RWPE1 (cell line): Measurements from ENCODE around the gene TM4SF1.

ENCODE experiments used
- CTCF ChIA-PET: fragments of 350-600 bp; sonication (Branson Sonifier 250); formaldehyde crosslinking; extraction: SDS; loops from one replicate; lab custom pipeline; 2021; lab: Yijun Ruan, JAX
- POLR2A ChIA-PET: fragments of 400-600 bp; formaldehyde crosslinking; extraction: SDS; loops from one replicate; lab custom pipeline; 2020; ENCODE audit warnings: antibody characterized with exemption; ENCODE audit not compliant: low non-redundant PET; lab: Yijun Ruan, JAX
- DNase-seq: peaks from one replicate; pipeline ENCODE4 v3.0.0; 2012; ENCODE audit warnings: low spot score
- H3K27ac ChIP-seq: fragments of 450-650 bp; 2 replicates; pipeline ENCODE4 v1.5.1; 2017
- TF ChIP-seq, protein P1 (sequence below): fragments of 450-650 bp; conservative IDR thresholded peaks from 2 replicates; pipeline ENCODE4 v1.5.1; 2017; ENCODE audit warnings: low read depth, mild to moderate bottlenecking

The TM4SF1 gene, protein sequence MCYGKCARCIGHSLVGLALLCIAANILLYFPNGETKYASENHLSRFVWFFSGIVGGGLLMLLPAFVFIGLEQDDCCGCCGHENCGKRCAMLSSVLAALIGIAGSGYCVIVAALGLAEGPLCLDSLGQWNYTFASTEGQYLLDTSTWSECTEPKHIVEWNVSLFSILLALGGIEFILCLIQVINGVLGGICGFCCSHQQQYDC

DNA sequence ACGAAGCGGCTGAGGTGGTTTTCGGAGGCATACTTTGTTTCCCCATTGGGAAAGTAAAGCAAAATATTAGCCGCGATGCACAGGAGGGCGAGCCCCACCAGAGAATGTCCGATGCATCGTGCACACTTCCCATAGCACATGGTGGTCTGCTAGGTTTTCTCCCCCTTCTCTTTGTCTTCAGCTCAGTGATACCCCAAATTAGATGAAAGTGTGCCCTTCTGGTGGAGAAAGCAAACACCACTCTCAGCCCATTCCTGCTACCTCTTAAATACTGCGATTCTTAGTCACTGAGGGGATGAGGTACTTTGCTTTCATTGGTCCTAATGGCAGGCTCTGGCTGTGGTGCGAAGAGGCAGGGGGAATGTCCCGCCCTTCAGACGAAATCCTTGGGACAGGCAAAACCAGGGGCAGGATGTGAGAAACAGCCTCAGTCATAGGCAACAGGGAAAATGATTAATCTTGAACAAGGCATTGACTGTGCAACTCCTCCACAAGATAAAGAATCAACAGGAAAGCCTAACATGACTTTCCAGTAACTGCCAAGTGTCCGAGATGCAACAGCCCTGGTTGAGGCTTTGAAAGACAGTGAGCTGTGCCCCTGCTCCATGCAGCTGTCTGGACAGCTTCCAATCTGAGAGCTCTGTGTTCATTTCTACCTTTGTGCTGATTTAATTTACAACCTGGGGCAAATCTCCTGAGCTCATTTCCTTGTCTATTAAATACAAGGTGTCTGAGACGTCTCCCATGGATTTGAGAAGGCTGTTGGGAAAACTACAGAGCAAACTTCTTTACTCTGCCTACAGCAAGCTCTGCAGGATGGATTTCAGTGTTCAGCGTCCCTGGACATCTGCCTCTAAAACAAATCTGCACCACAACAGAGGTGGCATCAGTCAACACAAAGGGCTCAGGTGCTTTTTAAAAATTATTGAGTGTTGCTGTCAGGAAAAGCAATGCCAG, at the start of gene TM4SF1:
TSS of gene TM4SF1 (minus strand) at position 242 of the 957 bp plus-strand sequence. CDS start at position 140, 102 bp downstream.
- CTCF ChIA-PET = interaction anchor here (0.6 kb wide), 1 partner anchor 46 kb away, joined by 3 read pairs; no protein-coding TSS in a partner anchor

DNA sequence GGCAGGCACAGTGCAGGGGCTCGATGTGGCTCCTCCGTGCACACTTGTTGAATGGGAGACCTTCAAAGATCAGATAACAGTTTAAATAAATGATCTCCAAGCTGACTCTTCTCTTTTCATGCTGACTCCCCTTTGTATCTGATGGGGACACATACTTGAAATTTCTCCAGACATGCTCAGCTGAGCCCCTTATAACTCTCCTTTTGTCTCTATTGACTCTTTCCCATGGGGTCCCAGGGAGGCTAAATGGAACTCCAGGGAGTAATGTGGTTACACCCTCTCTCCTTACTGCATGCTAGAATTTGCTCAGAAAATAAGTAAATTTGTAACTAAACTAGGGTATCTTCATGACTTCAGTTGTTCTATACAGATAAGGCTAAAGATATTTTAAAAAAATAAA, 48.9 kb upstream of the TM4SF1 start:
- ChIA-PET CTCF (no interaction called here), POLR2A (no interaction called here)
- no peak for DNase-seq
- H3K27ac ChIP-seq = no peak overlapping the region
- TF ChIP-seq, protein P1, sequence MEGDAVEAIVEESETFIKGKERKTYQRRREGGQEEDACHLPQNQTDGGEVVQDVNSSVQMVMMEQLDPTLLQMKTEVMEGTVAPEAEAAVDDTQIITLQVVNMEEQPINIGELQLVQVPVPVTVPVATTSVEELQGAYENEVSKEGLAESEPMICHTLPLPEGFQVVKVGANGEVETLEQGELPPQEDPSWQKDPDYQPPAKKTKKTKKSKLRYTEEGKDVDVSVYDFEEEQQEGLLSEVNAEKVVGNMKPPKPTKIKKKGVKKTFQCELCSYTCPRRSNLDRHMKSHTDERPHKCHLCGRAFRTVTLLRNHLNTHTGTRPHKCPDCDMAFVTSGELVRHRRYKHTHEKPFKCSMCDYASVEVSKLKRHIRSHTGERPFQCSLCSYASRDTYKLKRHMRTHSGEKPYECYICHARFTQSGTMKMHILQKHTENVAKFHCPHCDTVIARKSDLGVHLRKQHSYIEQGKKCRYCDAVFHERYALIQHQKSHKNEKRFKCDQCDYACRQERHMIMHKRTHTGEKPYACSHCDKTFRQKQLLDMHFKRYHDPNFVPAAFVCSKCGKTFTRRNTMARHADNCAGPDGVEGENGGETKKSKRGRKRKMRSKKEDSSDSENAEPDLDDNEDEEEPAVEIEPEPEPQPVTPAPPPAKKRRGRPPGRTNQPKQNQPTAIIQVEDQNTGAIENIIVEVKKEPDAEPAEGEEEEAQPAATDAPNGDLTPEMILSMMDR = no peak

More for the DNA sequence above, at the start of gene TM4SF1:
- TF ChIP-seq, protein P1 = no peak
- POLR2A ChIA-PET = no interaction called here
- H3K27ac ChIP-seq = peak within 1 kb of the TSS; percentile 90
- DNase-seq = peak; percentile 81

DNA sequence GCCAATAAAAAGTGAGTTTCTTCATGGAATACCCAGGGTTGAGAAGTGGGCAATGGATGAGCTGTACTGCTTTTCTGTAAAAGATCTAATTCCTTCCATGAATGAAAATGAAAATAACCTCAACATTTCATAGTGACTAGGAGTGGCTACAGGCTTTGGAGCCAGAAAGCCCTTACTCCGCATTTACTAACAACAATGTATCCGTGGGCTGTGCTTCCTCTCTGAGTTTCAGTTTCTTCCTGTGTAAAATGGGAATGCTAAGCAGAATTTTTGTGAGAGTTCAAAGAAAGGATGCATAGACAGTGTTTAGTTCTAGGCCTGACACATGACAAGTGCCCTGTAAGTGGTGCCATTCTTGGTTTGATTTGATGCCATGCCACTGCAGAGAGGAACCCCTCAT, 47.5 kb upstream of the TM4SF1 start:
- POLR2A ChIA-PET = no interaction called here
- CTCF ChIA-PET = no interaction called here
- no peak overlapping the region for H3K27ac ChIP-seq
- no peak for DNase-seq
- TF ChIP-seq, protein P1 = no peak

DNA sequence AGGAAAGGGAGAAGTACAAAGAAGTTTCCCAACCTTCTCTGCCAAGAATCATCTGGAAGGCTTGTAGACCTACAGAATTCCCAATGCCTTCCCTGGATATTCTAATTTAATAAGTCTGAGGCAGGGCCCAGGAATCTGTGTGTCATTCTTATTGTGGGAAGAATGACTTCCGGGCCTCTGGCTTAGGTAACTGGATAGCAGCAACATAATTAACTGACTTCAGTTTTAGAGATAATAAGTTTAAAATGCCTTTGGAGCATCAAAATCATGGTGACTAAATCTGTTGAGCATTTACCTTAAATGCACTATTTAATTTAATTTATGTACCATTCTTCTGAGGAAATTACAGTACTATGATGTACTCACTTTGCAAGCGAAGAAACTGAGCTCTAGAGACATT, 44.3 kb upstream of the TM4SF1 start:
- TF ChIP-seq, protein P1 = no peak
- DNase-seq = no peak
- CTCF ChIA-PET = interaction anchor here (0.7 kb wide), 1 partner anchor 300 kb away, joined by 3 read pairs; no protein-coding TSS in a partner anchor
- no peak overlapping the region for H3K27ac ChIP-seq
- POLR2A ChIA-PET = no interaction called here

DNA sequence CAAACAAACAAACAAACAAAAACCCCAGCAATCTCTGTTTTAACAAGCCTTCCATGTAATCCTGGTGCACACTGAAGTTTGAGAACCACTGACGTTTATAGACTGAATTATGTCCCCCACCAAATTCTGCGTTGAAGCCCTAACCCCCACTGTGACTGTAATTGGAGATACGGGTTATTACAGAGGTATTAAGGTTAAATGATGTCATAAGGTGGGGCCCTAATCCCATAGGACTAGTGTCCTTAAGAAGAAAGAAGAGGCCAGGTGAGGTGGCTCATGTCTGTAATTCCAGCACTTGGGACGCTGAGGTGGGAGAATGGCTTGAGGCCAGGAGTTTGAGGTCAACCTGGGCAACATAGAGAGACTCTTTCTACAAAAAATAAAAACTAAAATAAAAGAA, 42.4 kb upstream of the TM4SF1 start:
- POLR2A ChIA-PET = no interaction called here
- no peak for DNase-seq
- CTCF ChIA-PET = no interaction called here
- TF ChIP-seq, protein P1 = no peak
- H3K27ac ChIP-seq = no peak overlapping the region

DNA sequence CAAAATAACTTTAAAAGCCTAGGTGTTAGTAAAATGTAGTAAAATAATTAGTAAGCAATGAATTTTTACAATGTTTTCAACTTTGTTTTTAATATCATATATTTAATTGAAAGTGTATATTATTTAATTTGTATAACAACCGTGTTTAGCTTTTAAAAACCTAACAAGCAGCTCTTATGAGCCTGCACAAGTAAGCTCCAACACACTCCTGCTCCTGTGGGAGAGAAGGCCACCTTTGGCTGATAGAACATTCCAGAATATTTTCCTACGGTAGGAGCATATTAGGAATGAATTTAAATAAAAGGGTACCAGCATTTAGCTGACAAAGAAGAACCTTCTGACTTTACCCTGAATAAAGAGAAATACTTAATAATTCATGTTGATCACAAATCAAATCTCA, 40.3 kb upstream of the TM4SF1 start:
- CTCF ChIA-PET = interaction anchor here (0.6 to 0.7 kb wide), 3 partner anchors 9 to 84 kb away, joined by 3 to 5 read pairs (median 3); partner anchors contain the start of gene TM4SF18

More for the DNA sequence above, 40.3 kb upstream of the TM4SF1 start:
- POLR2A ChIA-PET = no interaction called here
- H3K27ac ChIP-seq = no peak overlapping the region
- no peak for DNase-seq
- TF ChIP-seq, protein P1 = no peak
